Epidermal melanocyte (primary cell): ENCODE data around the gene HAGH.

ENCODE experiments used
- DNase-seq: peaks from one replicate; pipeline ENCODE4 v3.0.0; 2011; ENCODE audit warnings: low spot score; ENCODE audit not compliant: insufficient read length

The HAGH gene

DNA sequence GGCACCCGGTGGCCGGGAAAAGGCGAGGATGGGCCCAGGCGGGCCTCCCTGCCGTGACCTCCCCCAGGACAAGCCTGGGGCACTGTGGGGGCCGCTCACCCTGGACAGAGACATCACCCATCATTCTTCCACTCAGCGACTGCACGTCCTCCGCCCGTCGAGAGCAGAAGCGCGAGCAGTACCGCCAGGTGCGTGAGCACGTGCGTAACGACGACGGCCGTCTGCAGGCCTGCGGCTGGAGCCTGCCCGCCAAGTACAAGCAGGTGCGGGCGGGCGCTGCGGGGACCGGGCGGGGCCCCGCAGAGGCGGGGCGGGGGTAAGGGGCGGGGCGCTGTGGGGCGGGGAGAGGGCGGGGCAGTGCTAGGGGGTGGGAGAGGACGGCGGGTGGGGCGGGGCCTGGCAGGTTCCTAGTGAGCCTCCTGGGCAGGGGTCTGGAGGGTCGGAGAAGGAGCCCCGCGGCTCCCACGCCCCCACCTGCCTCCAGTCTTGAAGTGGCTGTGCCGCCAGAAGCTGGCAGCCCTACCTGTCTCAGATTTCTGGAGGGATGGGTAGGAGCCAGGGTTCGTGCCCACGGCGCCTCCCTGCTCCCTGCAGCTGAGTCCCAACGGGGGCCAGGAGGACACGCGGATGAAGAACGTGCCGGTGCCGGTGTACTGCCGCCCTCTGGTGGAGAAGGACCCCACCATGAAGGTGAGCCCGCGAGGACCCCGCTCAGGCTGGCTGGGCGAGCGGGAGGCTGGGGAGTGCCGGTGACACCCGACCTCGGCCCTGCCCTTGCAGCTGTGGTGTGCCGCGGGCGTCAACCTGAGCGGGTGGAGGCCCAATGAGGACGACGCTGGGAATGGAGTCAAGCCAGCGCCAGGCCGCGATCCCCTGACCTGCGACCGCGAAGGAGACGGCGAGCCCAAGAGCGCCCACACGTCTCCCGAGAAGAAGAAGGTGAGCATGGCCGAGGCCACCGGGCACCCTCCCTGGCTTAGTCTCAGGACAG, 62.8 kb downstream of the HAGH start:
- DNase-seq, result no peak

DNA sequence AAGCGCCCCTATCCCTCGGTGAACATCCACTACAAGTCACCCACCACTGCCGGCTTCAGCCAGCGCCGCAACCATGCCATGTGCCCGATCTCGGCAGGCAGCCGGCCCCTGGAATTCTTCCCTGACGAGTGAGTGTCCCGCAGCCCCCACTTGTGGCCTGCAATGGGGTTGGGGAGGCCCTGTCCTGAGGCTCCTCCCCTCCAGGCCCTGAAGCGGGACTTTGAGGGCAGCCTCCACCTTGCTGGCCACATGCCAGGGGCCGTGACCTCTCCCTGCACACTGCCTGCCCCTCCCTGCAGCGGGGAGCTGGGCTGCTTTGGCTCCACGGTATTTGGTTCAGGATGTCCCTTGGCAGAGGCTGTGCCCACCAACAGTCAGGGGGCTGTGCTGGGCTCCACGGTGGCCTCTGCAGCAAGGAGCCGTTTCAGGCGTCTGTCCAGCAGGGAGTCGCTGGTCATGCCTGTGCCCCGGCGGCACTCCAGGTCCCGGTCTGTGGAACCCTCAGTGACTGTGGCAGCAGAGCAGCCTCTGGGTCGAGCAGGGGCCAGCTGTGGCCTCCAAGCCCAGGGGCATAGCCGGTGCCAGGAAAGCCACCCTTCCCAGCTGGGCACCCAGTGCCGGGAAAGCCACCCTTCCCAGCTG, 63.6 kb downstream of the HAGH start:
- no peak for DNase-seq

DNA sequence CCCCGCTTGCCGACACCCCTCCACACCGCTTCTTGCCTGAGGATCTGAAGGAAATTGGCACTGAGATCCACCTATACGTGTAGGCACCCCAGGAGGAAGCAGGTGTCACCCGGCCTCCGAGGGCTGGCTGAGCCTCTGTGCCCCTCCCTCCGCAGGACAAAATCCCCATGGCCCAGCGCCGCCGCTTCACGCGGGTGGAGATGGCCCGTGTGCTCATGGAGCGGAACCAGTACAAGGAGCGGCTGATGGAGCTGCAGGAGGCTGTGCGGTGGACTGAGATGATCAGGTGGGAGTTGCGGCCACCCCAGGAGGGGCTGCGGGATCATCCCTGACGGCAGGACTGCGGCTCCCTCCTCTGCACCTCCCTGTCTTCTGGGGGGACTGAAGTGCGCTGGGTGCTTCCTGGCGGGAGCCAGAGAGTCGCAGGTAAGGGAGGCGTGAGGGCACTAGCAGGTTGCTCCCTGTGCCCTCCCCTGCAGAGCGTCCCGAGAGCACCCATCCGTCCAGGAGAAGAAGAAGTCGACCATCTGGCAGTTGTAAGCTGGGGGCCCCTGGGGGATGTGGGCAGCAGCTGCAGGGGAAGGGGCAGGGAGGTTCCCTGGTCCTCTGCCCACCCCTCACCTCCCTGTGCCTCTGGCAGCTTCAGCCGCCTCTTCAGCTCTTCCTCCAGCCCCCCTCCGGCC, 64.3 kb downstream of the HAGH start:
- no peak for DNase-seq

DNA sequence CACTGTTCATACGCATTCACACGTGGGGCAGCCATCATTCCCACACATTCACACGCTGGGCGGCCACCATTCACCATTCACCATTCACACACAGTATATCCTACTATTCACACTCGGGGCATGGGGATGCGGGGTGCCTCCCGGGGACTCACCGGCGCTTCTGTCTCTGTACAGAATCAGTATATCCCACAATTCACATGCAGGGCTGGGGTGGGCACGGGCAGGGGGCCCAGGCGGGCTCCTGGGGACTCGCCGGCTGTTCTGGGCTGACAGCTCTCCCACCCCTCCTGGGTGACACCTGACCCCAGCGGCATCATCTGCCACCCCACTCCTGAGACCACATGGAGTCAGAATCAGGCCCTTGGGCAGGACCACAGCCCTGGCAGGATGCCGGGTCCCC, 64.9 kb downstream of the HAGH start:
- no peak for DNase-seq

DNA sequence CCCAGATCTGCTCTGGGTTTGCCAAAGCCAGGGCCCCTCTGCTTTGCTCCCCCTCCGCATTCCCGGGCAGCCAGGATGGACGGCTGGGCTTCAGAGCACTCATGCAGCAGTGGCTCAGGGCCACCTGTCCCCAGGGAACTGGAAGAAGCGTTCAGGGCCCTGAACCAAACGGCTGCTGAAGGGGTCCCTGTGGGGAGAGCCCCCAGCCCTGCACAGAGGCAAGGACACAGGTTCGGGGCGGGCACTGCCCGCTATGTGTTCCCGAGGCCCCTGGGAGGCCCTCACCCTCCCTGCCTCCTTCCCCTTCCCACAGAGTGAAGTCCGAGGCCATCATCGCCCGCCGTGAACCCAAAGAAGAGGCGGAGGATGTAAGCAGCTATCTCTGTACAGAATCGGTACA, 65.7 kb downstream of the HAGH start:
- no peak for DNase-seq

DNA sequence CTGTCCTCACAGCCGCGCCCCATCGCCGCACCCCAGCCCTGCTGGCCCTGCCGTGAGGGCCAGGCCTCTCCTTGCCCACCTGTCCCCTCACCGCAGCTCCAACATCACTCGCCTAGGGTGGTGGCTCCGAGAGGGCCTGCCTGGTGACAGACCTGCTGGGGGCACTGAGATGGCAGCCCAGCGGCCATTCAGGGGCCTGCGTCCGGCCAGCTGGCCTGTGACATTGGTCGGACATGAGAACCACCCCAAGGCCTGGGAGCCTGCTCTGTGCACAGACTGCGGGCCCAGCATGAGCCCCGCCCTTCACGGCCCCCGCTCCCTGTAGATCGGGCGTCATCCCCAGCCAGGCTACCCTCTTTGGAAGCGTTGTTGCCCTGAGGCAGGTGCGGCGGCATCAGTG, 67.1 kb downstream of the HAGH start:
- DNase-seq, result no peak

DNA sequence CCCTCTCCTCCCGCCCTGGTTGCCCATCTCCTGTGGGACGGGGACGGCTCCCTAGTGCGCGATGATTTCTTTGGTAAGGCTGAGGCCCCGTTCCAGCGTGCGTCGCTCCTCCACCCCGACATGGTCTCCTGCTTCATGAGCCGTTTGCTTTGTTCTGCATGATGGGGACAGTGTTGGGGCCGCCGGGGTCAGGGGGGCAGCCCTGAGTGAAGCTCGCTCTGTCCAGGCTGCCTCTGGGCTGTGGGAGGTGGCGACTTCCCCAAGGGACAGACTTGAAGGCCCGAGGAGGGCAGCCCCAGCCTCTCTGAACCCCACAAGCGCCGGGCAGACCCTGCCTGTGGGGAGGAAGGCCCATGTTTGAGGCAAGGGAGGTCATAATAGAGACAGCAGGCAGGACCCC, 67.7 kb downstream of the HAGH start:
- DNase-seq, result no peak

DNA sequence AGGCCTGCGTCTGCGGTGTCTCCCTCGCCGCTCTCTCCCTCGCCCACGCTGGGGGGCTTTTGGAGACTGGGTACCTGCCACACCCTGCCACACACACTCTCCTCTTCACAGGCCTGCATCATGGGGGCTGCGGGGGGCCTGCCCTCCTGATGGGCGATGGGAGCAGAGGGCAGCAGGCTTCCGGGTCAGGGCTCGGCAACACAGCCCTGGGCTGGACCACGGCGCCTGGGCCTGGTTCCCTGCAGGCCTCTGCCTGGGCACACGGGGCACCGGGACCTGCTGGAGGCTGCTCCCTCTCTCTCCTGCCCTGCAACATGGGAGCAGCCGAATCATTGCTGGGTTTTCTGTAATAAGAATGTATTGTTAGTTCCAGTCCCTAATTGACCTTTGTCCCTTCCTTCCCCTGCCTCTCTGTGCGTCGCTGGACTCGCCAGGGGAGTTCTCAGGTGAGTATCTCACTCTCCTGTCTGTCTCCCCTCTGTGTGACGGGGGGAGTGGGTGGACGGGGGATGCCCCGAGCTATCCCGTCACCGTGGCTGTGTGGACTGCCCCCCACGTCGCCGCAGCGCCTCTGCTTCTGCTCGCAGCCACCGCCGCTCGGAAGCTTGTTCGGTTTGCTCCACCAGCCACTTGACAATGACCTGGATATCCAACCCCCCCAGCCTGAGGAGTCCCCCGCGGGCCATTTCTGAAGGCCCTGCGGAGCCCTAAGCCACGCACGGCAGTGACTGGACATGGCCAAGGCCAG, 68.7 kb downstream of the HAGH start:
- no peak for DNase-seq
